Measurements from ENCODE around the gene FAM184B.

- TF ChIP-seq POLR2A (IDR thresholded peaks at IDR 0.05; ENCODE audit: low read length) (no peak), GATA1 (IDR thresholded peaks at IDR 0.05; ENCODE audit: low read depth, low read length) (no peak)
These were observed 29.7 kb upstream of the FAM184B start for GRCh38 chr4:17811078-17811603.

Measured in erythroblast (primary cell).